HEK293 (cell line): ENCODE measurements around the gene TBC1D17.

Experiments used
- CTCF ChIA-PET: fragments of 350-600 bp; formaldehyde crosslinking; extraction: SDS; loops from one replicate; lab custom pipeline; 2021; ENCODE audit warnings: antibody characterized with exemption; lab: Yijun Ruan, JAX
- POLR2A ChIA-PET: fragments of 300-600 bp; formaldehyde crosslinking; extraction: SDS; loops from one replicate; lab custom pipeline; 2020; ENCODE audit warnings: antibody characterized with exemption, inconsistent platforms; lab: Yijun Ruan, JAX
- H3K27ac ChIP-seq: fragments of 200-500 bp; sonication (Bioruptor generic); 2 replicates; pipeline ENCODE4 v1.5.1; 2014; ENCODE audit warnings: low read depth, low read length, control low read depth, inconsistent platforms; ENCODE audit errors: extremely low read depth
- H3K36me3 ChIP-seq, 2 experiments: fragments of 200-500 bp in 1 of 2; sonication (Bioruptor generic) in 1 of 2; 1 replicate in 1 of 2; 2 replicates in 1 of 2; pipeline ENCODE4 v1.5.1; 2014 to 2017; ENCODE audit warnings: inconsistent platforms in 2 of 2, low read length in 2 of 2; ENCODE audit not compliant: control insufficient read depth in 2 of 2, insufficient read depth in 1 of 2
- H3K4me1 ChIP-seq: fragments of 200-500 bp; sonication (Bioruptor generic); 2 replicates; pipeline ENCODE4 v1.5.1; 2014; ENCODE audit warnings: mild to moderate bottlenecking, low read length, inconsistent platforms; ENCODE audit not compliant: control insufficient read depth, insufficient read depth
- H3K4me3 ChIP-seq: 2 replicates; pipeline ENCODE4 v1.5.1; 2011; ENCODE audit warnings: low read depth, mild to moderate bottlenecking, control low read depth, low read length, moderate library complexity
- H3K9me3 ChIP-seq: fragments of 200-500 bp; sonication (Bioruptor generic); 2 replicates; pipeline ENCODE4 v1.5.1; 2014; ENCODE audit warnings: low read depth, low read length, inconsistent platforms; ENCODE audit not compliant: control insufficient read depth, insufficient read depth
- FEZF1 ChIP-seq: fragments of 450-650 bp; formaldehyde crosslinking; IDR thresholded peaks from 2 replicates; pipeline ENCODE4 v1.5.1; 2016; ENCODE audit warnings: missing biosample characterization, missing genetic modification characterization
- SETDB1 ChIP-seq: IDR thresholded peaks from one replicate; pipeline ENCODE4 v1.6.1; 2017; ENCODE audit warnings: mild to moderate bottlenecking, low read length, moderate library complexity, mixed read lengths; ENCODE audit not compliant: insufficient read length
- ZBTB48 ChIP-seq: fragments of 450-650 bp; formaldehyde crosslinking; IDR thresholded peaks from 2 replicates; pipeline ENCODE4 v1.5.1; 2016; ENCODE audit warnings: missing biosample characterization, missing genetic modification characterization
- ZNF146 ChIP-seq: fragments of 450-650 bp; formaldehyde crosslinking; IDR thresholded peaks from 2 replicates; pipeline ENCODE4 v1.5.1; 2016; ENCODE audit warnings: missing biosample characterization, missing genetic modification characterization
- ZNF175 ChIP-seq: fragments of 450-650 bp; formaldehyde crosslinking; IDR thresholded peaks from 2 replicates; pipeline ENCODE4 v1.5.1; 2016; ENCODE audit warnings: missing biosample characterization, missing genetic modification characterization
- ZNF239 ChIP-seq: fragments of 450-650 bp; formaldehyde crosslinking; IDR thresholded peaks from 2 replicates; pipeline ENCODE4 v1.5.1; 2016; ENCODE audit warnings: missing biosample characterization, missing genetic modification characterization
- ZNF324 ChIP-seq: fragments of 450-650 bp; formaldehyde crosslinking; IDR thresholded peaks from 2 replicates; pipeline ENCODE4 v1.5.1; 2016; ENCODE audit warnings: missing biosample characterization, missing genetic modification characterization
- ZNF354C ChIP-seq: fragments of 450-650 bp; formaldehyde crosslinking; IDR thresholded peaks from 2 replicates; pipeline ENCODE4 v1.5.1; 2016; ENCODE audit warnings: missing biosample characterization, missing genetic modification characterization, low read depth, borderline replicate concordance
- ZNF433 ChIP-seq: fragments of 450-650 bp; formaldehyde crosslinking; IDR thresholded peaks from 2 replicates; pipeline ENCODE4 v1.5.1; 2016; ENCODE audit warnings: missing biosample characterization, missing genetic modification characterization, low read depth
- ZNF600 ChIP-seq: fragments of 450-650 bp; formaldehyde crosslinking; IDR thresholded peaks from 2 replicates; pipeline ENCODE4 v1.5.1; 2016; ENCODE audit warnings: missing biosample characterization, missing genetic modification characterization
- ZNF660 ChIP-seq: fragments of 450-650 bp; IDR thresholded peaks from 2 replicates; pipeline ENCODE4 v1.5.1; 2018; ENCODE audit warnings: missing biosample characterization, mild to moderate bottlenecking, missing genetic modification characterization
- ZNF76 ChIP-seq: fragments of 450-650 bp; formaldehyde crosslinking; IDR thresholded peaks from 2 replicates; pipeline ENCODE4; 2016; ENCODE audit warnings: low read depth, missing biosample characterization, missing genetic modification characterization, borderline replicate concordance
- TF ChIP-seq, protein P1 (sequence below): fragments of 450-650 bp; formaldehyde crosslinking; IDR thresholded peaks from 2 replicates; pipeline ENCODE4 v1.5.1; 2016; ENCODE audit warnings: missing biosample characterization, missing genetic modification characterization
- TF ChIP-seq, protein P2 (sequence below): sonication (generic); formaldehyde crosslinking; IDR thresholded peaks from 2 replicates; pipeline ENCODE4 v1.8.1; 2022; ENCODE audit warnings: mild to moderate bottlenecking, moderate library complexity, missing genetic modification reagents
- TF ChIP-seq, protein P3 (sequence below): fragments of 450-650 bp; formaldehyde crosslinking; IDR thresholded peaks from 2 replicates; pipeline ENCODE4 v1.5.1; 2017; ENCODE audit warnings: missing biosample characterization, mild to moderate bottlenecking, missing genetic modification characterization, moderate library complexity

TBC1D17 gene

DNA sequence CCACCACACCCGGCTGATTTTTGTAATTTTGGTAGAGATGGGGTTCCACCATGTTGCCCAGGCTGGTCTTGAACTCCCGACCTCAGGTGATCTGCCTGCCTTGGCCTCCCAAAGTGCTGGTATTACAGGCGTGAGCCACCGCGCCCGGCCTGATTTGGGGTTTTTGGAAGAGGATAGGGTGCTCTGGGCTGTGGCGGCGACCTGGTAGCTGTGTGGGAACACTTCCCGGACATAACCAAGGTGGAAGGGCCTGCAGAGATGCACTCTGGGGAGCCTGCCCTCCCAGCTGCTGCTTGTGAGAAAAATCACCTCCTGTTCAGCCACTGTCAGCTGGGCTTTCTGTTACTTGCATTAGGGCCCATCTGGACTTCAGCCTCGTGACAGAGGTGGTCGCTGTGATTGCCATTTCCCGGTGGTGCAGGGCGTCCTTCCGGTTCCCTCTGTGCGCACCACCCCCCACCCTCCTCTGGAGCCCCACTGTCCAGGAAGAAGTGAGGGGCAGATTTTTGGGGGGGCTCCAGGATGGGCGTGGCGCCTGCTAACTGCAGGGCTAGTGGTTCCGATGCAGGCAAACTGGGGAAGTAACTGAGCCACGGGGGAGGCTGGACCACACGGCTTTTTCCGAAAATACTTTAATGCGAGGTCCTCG, 11.7 kb downstream of the TBC1D17 start (continued):
- no peak for TF ChIP-seq ZNF600 (tag by site-specific recombination)

DNA sequence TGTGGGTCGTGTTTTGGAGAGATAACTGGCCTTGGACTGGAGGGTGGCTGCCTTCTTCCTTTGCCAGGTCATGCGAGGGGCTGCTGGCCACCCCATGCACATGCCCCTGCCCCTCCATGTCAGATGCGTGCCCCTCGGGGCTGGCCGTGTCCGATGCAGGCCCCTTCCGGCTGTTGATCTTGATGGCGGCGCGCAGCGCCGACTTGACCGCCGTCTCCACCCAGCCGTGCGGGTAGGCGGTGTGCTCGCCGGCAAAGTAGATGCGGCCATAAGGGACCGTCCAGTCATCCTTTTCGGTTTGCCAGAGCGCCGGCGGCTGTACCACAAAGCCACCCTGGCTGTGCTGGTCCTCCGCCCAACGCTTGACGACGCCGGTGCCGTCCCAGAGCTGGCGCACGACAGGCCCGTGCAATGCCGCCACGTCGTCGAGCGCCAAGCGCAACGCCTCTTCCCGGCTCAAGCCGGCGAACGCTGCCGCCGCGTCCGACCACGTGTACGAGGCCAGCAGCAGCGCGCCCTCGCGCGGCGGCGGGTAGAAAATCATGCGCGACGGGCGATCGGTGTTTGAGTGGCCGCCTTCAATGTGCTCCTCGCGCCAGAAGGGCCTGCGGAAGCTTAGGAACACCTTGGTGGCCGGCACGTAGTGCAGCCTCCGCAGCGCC, 12.3 kb downstream of the TBC1D17 start:
- CTCF ChIA-PET = interaction anchor here (0.5 to 1.2 kb wide), 5 partner anchors 21 to 152 kb away, joined by 3 to 10 read pairs (median 4); no protein-coding TSS in a partner anchor
- POLR2A ChIA-PET = interaction anchor here (1.3 to 3.7 kb wide), 5 partner anchors 8 to 40 kb away, joined by 3 to 27 read pairs (median 7); partner anchors contain the start of genes AKT1S1, ATF5, NUP62 and TBC1D17
- H3K4me1 ChIP-seq = no peaks in the 10 kb centered on the region
- H3K36me3 ChIP-seq = peaks cover 3 to 10% of the 10 kb centered on the region in 2 experiments; a peak in 2 of 3 replicates
- H3K4me3 ChIP-seq = peak overlapping the region; percentile 32
- H3K27ac ChIP-seq = no peak overlapping the region
- TF ChIP-seq ZNF146 (no peak), ZNF660 (tag by site-specific recombination) (no peak), SETDB1 (peak; percentile 68), FEZF1 (tag by site-specific recombination) (no peak), ZNF76 (tag by site-specific recombination) (no peak), ZNF175 (no peak), ZNF324 (tag by site-specific recombination) (no peak), ZBTB48 (no peak), ZNF354C (tag by site-specific recombination) (no peak), ZNF239 (tag by site-specific recombination) (no peak), ZNF433 (no peak)
- TF ChIP-seq, protein P1, sequence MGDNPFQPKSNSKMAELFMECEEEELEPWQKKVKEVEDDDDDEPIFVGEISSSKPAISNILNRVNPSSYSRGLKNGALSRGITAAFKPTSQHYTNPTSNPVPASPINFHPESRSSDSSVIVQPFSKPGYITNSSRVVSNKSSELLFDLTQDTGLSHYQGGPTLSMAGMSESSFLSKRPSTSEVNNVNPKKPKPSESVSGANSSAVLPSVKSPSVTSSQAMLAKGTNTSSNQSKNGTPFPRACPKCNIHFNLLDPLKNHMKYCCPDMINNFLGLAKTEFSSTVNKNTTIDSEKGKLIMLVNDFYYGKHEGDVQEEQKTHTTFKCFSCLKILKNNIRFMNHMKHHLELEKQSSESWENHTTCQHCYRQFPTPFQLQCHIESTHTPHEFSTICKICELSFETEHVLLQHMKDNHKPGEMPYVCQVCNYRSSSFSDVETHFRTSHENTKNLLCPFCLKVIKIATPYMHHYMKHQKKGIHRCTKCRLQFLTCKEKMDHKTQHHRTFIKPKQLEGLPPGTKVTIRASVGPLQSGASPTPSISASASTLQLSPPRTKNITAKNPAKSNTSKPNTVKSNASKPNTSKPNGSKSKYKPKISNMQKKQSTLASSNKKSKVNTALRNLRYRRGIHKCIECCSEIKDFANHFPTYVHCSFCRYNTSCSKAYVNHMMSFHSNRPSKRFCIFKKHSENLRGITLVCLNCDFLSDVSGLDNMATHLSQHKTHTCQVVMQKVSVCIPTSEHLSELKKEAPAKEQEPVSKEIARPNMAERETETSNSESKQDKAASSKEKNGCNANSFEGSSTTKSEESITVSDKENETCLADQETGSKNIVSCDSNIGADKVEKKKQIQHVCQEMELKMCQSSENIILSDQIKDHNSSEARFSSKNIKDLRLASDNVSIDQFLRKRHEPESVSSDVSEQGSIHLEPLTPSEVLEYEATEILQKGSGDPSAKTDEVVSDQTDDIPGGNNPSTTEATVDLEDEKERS (tag by site-specific recombination) = no peak
- TF ChIP-seq, protein P2, sequence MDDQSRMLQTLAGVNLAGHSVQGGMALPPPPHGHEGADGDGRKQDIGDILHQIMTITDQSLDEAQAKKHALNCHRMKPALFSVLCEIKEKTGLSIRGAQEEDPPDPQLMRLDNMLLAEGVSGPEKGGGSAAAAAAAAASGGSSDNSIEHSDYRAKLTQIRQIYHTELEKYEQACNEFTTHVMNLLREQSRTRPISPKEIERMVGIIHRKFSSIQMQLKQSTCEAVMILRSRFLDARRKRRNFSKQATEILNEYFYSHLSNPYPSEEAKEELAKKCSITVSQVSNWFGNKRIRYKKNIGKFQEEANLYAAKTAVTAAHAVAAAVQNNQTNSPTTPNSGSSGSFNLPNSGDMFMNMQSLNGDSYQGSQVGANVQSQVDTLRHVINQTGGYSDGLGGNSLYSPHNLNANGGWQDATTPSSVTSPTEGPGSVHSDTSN (CRISPR knock-in tag) = peak; percentile 59; the same call in 1 of the 2 replicates
- TF ChIP-seq, protein P3, sequence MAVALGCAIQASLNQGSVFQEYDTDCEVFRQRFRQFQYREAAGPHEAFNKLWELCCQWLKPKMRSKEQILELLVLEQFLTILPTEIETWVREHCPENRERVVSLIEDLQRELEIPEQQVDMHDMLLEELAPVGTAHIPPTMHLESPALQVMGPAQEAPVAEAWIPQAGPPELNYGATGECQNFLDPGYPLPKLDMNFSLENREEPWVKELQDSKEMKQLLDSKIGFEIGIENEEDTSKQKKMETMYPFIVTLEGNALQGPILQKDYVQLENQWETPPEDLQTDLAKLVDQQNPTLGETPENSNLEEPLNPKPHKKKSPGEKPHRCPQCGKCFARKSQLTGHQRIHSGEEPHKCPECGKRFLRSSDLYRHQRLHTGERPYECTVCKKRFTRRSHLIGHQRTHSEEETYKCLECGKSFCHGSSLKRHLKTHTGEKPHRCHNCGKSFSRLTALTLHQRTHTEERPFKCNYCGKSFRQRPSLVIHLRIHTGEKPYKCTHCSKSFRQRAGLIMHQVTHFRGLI (tag by site-specific recombination) = no peak
- H3K9me3 ChIP-seq = no peaks in the 10 kb centered on the region
